OCI-LY3 (cell line): ENCODE measurements around the gene OAF.

Source experiments
- EZH2phosphoT487 ChIP-seq: fragments of 200-600 bp; shearing (Covaris generic); IDR thresholded peaks from 2 replicates; pipeline ENCODE4 v1.6.1; 2018; ENCODE audit warnings: antibody characterized with exemption, mixed run types, low read depth
- TF ChIP-seq, protein P1 (sequence below): fragments of 200-600, 300-600 bp; sonication (generic); IDR thresholded peaks from 2 replicates; pipeline ENCODE4 v1.5.1; 2014; ENCODE audit warnings: antibody characterized with exemption, low read length, low read depth

DNA sequence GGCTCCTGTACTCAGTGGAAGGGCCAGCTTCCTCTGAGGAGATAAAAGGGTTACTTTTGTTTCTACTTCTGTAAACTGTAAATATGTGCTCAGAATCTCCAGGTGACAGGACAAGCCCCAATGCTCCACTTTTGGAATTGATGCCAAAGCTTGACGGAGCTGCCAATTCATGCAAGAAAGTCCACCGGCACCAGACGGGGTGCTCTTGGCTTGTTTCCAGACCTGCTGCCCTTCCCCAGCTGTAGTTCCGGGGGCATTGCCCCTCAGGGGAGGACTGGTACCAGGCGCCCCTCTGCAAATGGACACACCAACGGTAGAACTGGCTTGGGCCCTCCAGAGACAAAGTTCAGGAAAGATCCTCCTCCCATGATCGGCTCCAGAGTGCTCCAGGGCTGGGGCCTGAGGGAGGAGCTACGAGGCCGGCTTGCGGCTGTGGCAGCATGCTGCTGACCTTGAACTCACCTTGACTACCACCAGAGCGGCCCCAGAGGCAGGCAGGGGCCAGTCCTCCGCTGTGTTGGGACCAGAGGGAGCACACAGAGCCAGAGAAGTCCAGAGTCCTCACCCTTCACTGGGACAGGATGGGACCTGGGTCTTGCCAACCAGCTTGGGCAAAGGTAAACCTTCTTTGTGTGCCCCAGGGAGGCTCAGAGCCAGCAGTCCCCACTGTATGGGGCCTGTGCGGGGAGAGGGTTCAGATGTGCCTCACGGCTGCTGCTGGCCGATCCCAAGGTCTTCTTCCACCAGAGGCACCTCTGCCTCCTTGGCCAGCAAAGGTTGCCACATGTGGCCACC lies 17.8 kb upstream of the OAF start:
- TF ChIP-seq, protein P1, sequence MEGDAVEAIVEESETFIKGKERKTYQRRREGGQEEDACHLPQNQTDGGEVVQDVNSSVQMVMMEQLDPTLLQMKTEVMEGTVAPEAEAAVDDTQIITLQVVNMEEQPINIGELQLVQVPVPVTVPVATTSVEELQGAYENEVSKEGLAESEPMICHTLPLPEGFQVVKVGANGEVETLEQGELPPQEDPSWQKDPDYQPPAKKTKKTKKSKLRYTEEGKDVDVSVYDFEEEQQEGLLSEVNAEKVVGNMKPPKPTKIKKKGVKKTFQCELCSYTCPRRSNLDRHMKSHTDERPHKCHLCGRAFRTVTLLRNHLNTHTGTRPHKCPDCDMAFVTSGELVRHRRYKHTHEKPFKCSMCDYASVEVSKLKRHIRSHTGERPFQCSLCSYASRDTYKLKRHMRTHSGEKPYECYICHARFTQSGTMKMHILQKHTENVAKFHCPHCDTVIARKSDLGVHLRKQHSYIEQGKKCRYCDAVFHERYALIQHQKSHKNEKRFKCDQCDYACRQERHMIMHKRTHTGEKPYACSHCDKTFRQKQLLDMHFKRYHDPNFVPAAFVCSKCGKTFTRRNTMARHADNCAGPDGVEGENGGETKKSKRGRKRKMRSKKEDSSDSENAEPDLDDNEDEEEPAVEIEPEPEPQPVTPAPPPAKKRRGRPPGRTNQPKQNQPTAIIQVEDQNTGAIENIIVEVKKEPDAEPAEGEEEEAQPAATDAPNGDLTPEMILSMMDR = no peak
- no peak for TF ChIP-seq EZH2phosphoT487
